22Rv1 (cell line): ENCODE results near the gene SRC.

Experiments used
- H3K27ac ChIP-seq: fragments of 450-650 bp; 2 replicates; pipeline ENCODE4 v1.5.1; 2017
- ZFX ChIP-seq: fragments of 450-650 bp; IDR thresholded peaks from 2 replicates; pipeline ENCODE4 v1.6.1; 2017; ENCODE audit warnings: antibody characterized with exemption, borderline replicate concordance
- TF ChIP-seq, protein P1 (sequence below): fragments of 450-650 bp; IDR thresholded peaks from 2 replicates; pipeline ENCODE4 v1.5.1; 2017; ENCODE audit warnings: mild to moderate bottlenecking

Gene SRC

DNA sequence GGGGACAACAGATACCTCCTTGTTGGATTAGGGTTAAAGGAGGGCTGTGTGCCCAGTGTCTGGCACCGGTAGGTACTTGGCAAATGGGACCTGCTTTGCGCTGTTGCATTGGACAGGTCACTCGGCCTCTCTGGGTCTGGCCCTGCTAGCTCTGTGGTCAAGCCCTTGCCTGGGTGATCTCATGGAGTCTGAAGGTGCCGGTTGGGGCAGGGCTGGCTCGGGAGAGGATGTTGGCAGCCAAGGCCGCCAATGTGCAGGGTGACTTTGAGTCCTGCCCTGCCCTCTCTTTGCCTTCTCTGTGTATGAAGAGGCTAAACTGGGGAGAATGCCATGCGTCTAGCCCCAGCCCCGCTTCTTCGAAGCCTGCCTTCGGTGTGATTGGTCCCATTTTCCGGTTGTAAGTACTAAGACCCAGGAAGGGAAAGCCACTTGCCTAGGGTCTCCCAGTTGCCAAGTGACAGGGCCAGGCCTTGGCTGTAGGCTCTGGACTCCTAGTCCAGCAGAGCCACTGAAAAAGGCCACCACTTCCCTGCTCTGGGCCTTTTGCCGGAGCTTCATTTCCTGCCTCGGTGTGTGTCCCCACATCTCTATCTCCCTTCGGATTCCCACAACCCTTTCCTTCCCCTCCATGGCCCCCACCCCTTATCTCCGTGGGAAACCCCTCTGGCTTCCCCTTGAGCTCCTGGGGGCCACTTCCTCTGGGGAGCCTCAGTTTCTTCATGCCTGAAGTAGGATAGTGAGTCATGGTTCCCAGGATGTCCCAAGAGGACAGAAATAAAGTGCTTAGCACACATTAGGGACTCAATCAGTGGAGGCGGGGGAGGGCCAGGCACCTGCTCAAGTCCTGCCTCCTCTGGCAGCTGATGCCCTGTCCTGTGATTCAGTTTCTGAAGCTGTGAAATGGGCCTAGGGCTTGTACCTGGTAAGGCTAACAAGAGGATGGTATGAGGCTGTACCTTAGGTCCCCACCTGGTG, 3.9 kb downstream of the SRC start:
- TF ChIP-seq, protein P1, sequence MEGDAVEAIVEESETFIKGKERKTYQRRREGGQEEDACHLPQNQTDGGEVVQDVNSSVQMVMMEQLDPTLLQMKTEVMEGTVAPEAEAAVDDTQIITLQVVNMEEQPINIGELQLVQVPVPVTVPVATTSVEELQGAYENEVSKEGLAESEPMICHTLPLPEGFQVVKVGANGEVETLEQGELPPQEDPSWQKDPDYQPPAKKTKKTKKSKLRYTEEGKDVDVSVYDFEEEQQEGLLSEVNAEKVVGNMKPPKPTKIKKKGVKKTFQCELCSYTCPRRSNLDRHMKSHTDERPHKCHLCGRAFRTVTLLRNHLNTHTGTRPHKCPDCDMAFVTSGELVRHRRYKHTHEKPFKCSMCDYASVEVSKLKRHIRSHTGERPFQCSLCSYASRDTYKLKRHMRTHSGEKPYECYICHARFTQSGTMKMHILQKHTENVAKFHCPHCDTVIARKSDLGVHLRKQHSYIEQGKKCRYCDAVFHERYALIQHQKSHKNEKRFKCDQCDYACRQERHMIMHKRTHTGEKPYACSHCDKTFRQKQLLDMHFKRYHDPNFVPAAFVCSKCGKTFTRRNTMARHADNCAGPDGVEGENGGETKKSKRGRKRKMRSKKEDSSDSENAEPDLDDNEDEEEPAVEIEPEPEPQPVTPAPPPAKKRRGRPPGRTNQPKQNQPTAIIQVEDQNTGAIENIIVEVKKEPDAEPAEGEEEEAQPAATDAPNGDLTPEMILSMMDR, result no peak
- TF ChIP-seq ZFX, result no peak
- no peak overlapping the region for H3K27ac ChIP-seq

DNA sequence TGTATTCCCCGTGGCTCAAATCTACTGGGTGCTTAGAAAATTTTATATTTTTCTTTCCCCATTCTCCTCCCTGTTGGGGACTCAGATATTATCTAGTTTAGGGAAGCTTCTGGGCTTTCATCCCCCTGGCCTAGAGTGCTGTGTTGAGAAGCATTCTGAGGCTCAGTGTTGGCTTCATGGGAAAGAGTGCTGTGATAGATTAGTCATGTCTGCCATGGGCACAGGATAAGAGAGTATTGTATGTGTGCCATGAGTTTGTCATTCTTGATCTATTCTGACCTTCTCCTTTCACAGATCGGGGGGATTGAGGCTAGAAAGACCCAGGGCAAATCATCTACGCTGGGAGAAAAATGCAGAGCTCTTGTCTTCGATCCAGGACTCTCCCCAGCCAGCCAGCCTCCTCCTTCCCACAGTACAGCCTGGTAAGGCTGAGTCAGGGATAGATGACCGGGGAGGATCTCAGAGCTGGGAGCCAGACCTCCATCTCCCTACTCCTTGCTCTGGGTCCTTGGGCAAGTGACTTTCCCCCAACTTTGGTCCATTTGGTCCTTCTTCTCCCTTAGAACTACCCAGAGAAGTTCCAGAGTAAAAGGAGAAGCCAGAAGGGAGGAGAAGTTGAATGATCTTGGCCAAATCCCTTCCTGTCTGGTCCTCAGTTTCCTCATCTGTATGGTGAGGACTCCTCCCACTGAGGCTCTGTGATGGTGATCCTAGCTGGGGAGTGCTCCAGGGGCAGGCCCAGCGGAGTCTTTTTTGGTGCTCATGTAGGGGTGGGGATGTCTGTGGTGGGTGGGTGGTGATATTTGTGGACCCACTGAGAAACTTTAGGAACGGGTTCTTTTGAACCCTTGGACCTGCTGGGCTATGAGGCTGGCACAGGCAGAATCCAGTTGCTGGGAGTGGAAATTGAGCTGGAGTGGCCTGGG, 5.0 kb downstream of the SRC start:
- TF ChIP-seq ZFX, result no peak
- TF ChIP-seq, protein P1, result no peak
- H3K27ac ChIP-seq, result no peak overlapping the region

DNA sequence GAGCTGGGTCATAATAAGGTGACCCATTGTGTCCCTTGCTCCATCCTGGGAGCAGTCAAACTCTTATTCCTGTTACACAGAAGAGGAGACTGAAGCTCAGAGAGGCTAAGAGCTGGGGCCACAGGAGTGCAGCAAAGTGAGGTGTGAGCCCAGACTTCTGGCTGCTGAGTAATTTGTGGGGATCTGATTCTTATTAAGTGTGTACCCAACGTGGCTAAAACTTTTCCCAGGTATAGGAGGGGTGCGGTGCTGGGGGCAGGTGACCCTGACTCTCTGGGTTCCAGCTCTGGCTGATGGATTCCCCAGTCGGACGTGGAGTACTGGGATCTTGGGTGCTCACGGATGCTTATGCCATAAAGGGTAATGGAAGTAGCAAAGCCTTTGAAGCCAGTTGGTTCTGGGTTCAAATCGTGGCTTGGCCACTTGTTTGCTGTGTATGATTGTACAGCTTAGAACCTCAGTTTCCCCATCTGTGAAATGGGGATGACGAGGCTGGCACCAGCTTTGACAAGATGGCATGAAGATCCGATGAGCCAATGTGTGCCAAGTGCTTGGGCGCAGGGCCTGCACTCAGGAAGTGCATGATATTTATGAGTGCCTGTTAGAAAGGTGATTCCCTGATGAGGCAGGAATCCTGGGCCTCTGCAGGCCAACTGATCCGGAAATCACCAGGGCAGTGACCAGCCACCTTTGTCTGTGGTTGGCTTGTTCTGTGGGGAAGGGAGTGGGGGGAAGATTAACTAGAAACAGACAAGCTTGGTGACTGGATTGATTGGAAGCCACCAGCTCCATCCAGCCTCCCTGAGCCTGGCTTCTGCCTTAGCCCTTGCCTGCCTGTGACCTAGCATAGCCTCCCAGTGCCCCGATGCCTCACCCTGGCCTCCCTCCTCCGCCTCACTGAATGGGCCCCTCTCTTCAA, 6.0 kb downstream of the SRC start:
- H3K27ac ChIP-seq, result no peak overlapping the region
- TF ChIP-seq, protein P1, result no peak
- no peak for TF ChIP-seq ZFX

DNA sequence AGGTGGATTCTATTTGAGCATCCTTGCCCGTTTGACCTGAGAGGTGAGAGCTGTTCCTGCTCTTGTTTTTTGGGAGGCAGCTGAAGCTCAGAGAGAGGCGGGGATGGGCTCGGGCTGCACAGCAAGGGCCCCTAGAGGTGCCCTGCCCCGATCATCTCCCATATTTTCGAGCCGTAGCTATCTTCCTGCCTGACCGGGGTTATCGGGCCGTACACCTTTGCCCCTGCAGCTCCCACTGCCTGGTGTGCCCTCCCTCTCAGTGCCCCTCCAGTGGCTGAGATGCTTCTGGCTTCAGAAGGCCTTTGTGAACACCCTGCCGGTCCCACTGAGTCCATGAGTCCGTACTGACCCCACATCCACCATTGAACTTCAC, 6.7 kb downstream of the SRC start:
- TF ChIP-seq, protein P1, result no peak
- TF ChIP-seq ZFX, result no peak

DNA sequence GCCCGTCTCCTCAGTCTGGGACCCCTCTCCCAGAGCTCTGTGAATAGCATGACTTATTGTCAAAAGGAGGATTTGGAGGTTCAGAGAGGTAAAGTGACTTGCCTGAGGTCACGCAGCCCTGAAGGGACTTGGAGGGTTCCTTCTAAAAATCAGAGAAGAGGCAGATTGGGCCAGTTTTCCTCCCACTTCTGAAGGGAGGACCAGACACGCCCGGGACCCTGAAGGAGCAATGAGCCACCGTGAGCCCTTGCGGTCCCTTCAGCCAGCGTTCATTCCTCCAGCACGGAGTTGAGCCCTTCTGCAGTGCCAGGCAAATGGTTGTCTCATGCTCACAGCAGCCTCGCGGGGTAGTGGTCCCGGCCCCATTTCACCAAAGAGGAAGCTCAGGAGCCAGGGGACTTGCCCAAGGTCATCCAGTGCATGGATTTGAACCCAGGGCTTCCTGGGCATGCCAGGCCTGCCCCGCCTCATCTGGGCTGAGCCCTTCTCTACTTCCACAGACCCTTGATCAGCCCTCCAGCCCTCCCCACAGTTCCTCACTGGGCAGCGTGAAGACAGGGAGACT, 7.4 kb downstream of the SRC start:
- no peak overlapping the region for H3K27ac ChIP-seq
- TF ChIP-seq, protein P1, result no peak
- no peak for TF ChIP-seq ZFX

More for the DNA sequence above, 6.7 kb downstream of the SRC start:
- H3K27ac ChIP-seq, result no peak overlapping the region
